Neural cell (in vitro differentiated cells): ENCODE measurements around the gene GPAM.

Experiments used
- EZH2 ChIP-seq: fragments of 200-600, 300-800 bp; shearing (Covaris generic), sonication (generic); IDR thresholded peaks from 2 replicates; pipeline ENCODE4 v1.6.1; 2014; ENCODE audit warnings: antibody characterized with exemption, low read length, borderline replicate concordance, mild to moderate bottlenecking; ENCODE audit not compliant: insufficient read depth, poor library complexity, severe bottlenecking
- POLR2AphosphoS5 ChIP-seq: IDR thresholded peaks from 2 replicates; pipeline ENCODE4 v1.6.1; 2012
- TAF1 ChIP-seq: IDR thresholded peaks from 2 replicates; pipeline ENCODE4 v1.6.1; 2012; ENCODE audit warnings: low read depth
- TF ChIP-seq, protein P1 (sequence below): fragments of 450-650 bp; IDR thresholded peaks from 2 replicates; pipeline ENCODE4 v1.5.1; 2014; ENCODE audit warnings: antibody characterized with exemption, mild to moderate bottlenecking, moderate library complexity; ENCODE audit not compliant: poor library complexity, severe bottlenecking
- TF ChIP-seq, protein P2 (sequence below): IDR thresholded peaks from 2 replicates; pipeline ENCODE4 v1.6.1; 2012; ENCODE audit warnings: borderline replicate concordance

DNA sequence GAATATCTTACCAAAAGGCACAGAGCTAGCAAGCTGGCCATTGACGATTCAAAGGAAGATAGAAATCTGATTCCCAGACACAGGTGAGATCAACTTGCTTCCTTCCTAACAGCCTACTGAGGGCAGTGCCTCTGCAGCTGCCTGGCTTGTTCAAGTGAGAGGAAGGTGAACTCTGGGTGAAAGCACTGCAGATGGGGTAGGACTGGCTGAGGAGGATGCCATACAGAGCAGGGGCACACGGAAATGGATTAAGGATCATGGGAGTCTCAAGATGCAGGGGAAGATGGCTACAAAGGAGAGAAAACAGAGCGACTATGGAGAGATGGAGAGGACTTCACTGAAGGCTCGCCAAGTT lies 34.4 kb upstream of the GPAM start:
- TF ChIP-seq, protein P1, sequence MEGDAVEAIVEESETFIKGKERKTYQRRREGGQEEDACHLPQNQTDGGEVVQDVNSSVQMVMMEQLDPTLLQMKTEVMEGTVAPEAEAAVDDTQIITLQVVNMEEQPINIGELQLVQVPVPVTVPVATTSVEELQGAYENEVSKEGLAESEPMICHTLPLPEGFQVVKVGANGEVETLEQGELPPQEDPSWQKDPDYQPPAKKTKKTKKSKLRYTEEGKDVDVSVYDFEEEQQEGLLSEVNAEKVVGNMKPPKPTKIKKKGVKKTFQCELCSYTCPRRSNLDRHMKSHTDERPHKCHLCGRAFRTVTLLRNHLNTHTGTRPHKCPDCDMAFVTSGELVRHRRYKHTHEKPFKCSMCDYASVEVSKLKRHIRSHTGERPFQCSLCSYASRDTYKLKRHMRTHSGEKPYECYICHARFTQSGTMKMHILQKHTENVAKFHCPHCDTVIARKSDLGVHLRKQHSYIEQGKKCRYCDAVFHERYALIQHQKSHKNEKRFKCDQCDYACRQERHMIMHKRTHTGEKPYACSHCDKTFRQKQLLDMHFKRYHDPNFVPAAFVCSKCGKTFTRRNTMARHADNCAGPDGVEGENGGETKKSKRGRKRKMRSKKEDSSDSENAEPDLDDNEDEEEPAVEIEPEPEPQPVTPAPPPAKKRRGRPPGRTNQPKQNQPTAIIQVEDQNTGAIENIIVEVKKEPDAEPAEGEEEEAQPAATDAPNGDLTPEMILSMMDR, result no peak
- TF ChIP-seq POLR2AphosphoS5, result no peak
- no peak for TF ChIP-seq EZH2
- TF ChIP-seq TAF1, result no peak
- TF ChIP-seq, protein P2, sequence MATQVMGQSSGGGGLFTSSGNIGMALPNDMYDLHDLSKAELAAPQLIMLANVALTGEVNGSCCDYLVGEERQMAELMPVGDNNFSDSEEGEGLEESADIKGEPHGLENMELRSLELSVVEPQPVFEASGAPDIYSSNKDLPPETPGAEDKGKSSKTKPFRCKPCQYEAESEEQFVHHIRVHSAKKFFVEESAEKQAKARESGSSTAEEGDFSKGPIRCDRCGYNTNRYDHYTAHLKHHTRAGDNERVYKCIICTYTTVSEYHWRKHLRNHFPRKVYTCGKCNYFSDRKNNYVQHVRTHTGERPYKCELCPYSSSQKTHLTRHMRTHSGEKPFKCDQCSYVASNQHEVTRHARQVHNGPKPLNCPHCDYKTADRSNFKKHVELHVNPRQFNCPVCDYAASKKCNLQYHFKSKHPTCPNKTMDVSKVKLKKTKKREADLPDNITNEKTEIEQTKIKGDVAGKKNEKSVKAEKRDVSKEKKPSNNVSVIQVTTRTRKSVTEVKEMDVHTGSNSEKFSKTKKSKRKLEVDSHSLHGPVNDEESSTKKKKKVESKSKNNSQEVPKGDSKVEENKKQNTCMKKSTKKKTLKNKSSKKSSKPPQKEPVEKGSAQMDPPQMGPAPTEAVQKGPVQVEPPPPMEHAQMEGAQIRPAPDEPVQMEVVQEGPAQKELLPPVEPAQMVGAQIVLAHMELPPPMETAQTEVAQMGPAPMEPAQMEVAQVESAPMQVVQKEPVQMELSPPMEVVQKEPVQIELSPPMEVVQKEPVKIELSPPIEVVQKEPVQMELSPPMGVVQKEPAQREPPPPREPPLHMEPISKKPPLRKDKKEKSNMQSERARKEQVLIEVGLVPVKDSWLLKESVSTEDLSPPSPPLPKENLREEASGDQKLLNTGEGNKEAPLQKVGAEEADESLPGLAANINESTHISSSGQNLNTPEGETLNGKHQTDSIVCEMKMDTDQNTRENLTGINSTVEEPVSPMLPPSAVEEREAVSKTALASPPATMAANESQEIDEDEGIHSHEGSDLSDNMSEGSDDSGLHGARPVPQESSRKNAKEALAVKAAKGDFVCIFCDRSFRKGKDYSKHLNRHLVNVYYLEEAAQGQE, result no peak
